HuH-7 (cell line): Measurements from ENCODE around the gene ZFYVE19.

Experiments
- DNase-seq: peaks from one replicate; pipeline ENCODE4 v3.0.0; 2011; ENCODE audit warnings: low spot score

Gene ZFYVE19

DNA sequence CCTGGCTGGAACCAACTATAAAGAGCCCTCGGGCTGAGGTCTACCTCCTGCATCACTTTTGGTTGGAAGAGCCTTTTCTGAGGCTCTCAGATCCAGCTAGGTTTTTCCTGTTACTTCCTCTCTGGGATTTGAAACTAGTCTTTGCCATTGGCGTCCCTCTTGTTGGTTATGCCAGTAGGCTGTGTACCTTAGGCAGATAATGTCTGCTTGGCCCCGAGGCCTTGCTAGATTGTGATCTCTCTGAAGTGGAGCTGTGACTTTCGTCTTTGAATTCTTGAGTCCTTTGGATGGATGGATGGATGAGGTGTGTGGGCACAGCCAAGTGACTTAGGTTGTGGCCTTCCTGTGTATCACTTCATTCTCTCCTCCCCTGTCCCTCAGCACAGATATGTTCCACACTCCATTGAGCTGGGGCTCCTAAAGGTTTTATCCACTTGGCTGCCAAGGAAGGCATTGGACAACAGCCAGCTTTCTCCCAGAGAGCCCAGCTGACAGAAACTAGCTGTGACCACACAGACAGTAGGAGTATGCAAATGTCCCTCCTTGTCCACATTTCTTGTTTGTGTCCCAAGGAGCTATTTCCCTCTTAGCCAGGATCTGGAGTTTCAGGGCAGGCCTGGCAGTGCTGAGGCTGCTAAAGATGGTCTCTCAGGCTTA lies 8.3 kb downstream of the ZFYVE19 start:
- no peak for DNase-seq

DNA sequence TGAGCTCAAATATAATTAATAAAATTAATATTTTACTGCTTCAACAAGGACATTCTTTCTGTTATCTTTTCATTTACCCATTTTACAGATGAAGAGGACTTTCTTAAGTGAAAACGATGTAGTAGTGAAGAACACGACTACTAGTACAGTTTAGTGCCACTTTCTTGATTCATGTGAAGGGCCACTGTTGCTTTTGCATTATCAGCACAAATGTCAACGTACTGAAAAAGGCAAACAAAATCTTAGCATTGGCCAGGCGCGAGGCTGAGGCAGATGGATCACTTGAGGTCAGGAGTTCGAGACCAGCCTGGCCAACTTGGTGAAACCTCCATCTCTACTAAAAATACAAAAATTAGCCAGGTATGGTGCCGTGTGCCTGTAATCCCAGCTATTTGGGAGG lies 12.2 kb downstream of the ZFYVE19 start:
- DNase-seq, result no peak

DNA sequence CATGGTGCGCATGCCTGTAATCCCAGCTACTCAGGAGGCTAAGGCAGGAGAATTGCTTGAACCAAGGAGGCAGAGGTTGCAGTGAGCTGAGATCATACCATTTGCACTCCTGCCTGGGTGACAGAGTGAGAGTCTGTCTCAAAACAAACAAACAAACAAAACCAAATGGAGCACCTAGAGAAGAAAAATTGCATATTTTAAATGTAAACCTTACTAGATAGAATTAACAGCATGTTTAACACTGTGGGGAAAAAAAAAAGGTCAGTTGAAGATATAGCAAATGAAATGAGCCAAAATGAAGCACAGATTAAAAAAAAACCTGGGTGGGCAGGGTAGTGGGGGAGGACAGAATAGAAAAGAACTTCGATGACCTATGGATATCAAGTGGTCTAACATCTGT lies 14.3 kb downstream of the ZFYVE19 start:
- no peak for DNase-seq

DNA sequence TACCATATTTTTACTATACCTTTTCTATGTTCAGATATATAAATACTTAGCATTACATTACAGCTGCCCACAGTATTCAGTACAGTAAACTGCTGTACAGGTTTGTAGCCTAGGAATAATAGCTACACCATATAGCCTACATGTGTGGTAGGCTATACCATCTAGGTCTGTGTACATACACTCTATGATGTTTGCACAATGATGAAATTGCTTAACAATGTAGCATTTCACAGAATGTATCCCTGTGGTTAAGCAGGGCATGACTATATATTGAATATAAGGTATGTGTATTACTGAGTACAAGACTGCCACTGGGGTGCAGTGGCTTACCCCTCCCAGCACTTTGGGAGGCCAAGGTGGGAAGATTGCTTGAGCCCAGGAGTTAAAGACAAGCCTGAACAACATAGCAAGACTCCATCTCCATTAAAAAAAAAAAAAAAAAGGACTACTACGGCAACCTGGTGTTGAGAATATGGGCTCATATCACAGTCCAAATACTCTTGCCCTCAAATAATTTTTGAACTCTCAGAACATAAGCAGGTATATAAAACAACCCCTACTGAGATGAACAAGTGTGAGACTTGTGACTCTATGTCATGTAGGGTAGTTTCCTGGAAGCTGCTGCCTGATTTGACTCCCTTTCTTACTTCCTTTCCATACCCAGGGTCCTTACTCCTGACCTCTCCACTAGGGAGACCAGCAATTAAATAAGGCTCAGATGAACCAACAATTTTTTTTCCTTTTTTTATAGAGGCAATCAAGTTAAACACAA lies 16.9 kb downstream of the ZFYVE19 start:
- DNase-seq, result no peak

DNA sequence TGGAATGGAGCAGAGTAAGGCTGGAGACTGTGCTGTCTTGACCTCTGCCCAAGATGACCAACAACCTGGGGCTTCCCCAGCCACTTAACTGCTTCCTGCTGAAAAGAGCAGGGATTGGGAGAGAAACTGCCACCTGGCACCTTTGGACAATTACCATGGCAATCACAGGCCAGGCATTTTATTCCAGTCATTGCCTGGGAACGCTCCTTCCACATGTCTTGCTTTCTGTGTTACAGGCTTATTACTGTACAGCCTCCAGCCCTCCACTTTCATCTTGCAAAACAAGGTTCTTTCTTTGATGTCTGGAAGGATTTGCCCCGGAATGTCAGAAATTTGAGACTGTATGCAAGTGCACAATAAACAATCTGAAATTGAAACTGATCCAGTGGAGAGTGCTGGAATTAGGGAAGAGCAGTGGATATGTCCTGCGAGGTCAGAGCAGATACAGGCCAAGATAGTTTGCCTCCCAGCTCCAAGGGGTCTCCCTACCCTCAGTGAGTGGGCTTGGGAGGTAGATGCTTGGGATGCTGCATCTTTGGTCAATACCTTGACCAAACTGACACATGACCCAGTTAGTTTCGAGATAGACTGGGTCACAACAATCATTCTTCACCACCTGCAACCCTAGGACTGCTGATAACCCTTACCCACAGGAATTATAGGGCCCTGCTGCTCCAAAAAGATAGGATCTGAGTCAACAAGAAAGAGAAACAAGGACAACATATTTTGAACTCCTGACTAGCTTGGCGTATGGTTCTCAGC lies 19.0 kb downstream of the ZFYVE19 start:
- no peak for DNase-seq

DNA sequence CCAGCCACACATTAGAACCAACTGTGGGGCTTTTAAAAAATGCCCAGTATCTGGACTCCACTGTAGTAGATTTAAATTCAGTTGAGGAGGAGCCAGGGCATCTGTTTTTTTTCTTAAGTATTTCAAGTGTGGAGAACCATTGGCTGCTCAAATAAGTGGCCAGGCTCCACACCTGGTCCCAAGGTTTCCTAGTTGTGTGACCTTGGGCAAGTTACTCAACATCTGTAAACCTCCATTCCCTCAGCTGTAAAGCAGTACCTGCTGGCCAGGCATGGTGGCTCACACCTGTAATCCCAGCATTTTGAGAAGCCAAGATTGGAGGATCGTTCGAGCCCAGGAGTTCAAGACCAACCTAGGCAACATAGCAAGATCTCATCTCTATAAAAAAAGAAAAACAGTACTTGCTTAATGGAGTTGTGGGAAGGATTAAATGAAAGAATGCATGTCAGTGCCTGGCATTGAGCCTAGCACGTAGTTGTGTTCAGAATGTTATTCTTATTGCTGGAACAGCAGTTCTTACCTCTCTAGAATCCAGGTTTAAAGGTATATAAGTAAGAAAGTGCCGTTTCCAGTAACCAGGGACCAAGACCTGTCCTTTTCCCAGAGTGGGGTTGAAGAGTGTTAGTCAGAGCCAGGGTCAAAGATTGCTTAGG lies 19.7 kb downstream of the ZFYVE19 start:
- DNase-seq, result no peak

DNA sequence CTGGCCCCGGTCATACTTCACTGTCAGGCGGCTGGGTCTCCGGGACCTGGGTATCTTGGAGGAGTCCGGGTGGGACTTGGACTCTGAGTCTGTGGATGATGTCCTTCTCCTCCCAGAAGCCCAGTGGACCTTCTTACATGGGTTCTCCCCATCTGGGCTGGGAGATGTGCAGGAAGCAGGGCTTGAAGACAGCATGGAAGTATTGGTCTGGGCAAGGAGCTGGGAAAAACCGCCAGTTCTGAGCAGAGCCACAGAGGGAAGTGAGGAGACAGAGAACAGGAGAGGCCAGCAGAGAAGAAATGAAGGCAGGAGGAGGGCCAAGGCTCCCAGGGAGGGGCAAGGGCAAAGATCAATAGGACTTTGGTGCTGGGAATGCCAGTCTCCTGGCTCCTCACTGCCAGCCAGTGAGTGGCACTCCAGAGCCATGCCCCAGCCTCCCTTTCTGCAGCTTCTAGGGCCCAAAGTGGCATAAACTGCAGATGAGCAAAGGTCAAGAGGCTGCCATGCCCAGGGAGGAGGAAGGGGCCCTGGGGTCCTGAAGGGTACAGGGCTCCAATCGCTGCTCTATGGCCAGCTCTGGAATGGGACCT lies 21.7 kb downstream of the ZFYVE19 start, which contains the start of gene PPP1R14D:
TSS of gene PPP1R14D (minus strand) at position 262 of the 590 bp plus-strand sequence. CDS start at position 195, 67 bp downstream.
- DNase-seq, result no peak

DNA sequence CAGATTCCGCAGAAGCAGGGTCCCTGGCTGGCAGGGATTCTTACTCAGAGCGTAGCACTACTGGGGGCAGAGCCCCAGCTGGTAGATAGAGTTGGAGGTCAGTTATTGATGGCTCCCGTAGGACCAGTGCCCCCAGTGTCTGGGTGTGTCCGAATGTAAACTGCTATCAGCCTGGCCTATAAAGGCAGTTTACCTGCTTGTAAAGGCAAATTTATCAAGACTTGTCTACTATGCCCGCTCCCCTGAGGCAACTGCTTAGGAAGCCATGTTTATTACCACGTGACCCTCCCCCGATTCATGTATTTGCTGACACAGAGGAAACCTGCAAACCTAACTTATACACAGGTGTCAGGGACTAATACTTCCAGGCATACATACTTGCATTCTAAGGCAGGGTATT lies 22.2 kb downstream of the ZFYVE19 start:
- DNase-seq, result no peak

DNA sequence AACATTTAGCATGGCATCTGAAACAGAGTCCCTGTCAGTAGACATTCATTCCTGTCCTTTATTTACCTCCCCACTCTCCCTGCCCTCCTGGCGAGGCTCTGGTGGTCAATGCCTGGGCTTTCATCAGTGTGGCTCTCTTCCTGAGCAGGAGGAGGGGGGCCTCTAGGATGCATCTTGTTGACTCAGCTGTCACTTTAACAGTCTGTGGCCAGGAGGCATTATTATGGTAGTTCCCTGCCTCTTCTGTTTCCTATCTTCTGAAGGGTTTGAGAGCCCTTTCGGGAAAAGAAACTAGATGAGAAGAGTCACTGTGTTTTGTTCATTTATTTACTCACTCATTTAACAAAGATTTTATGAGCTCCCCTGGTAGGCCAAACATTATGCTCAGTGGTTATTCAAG lies 24.0 kb downstream of the ZFYVE19 start:
- no peak for DNase-seq

DNA sequence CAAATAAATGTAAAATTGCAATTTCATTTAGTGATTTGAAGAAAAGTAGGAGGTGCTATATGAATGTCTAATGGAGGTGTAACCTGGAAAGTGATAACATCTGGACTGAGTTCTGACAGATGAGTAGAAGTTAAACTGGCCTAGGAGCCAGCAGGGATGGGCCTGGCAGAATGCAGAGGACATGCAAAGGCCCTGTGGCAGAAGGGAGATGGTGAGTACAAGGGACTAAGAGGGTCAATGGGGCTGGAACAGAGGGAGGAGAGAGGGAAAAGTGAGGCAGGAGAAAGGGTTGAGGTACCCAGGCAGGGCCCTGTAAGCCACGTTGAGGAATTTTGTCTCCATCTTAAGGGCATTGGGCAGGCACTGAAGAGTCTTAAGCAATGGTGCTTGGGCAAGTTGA lies 25.0 kb downstream of the ZFYVE19 start:
- no peak for DNase-seq

DNA sequence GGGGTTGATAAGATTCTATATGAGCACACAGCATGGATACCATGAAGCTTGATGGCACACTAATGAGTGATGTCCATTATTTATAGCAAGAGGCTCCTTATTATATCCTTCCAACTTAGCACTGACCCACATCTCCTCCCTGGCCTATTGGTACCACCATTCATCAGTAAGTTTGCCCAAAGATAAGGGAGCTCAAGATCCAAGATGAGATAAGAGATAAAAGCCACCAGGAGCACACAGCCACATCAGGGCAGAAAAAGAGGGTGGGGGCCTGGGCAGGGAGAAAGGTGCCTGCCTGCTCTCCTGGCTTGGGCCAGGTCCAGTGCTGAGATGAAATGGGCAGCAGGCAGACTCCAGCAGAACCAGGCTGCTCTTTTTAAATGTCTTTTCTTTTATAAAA lies 26.0 kb downstream of the ZFYVE19 start:
- no peak for DNase-seq

DNA sequence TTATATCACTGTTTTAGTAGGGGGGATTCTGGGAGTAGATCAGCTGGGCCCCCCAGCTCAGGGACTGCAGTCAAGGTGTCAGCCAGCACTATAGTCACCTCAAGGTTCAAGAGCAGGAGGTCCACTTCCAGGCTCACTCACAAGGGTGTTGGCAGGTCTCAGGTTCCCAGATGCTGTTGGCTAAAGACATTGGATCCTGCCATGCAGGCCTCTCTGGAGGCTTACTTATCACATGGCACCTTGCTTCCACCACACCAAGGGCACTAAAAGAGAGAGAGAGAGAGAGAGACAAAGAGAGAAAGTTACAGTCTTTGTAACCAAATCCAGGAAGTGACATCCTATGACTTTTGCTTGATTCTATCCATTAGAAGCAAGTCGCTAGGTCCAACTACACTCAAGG lies 29.1 kb downstream of the ZFYVE19 start:
- DNase-seq, result no peak

DNA sequence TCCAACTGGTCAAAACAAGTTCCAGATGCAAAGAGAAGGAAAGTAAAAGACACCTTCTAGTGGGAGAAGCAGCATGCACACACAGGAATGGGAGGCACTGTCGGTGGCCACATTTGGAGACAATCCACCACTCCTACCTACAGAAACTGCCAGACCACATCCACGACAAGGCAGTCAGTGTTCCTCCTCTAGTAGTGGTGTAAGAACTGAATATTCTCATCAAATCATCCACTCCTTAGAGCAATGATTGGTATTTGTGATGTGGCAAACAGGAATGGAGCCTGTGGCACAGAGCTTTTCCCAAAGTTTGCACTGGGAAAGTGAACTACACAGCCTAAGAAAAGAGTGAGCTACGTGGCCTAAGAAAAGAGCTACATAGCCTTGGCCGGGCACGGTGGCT lies 31.9 kb downstream of the ZFYVE19 start:
- no peak for DNase-seq

DNA sequence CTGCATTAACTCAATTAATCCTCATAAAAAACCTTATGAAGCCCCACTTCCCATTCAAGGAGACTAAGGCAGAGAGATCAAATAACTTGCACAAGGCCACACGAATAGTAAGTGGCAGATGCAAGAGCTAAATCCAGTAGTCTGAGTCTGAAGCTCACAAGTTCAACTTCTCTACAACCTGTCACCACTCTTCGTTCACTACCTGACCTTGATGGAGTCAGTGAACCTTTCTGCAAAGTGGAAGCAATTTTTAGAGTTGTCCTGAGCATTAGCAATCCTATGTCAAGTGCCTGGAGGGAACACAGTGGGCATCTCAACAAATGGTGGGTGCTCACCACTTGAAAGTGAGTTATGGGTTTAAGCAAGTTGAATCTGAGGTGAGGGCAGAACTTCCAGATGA lies 34.9 kb downstream of the ZFYVE19 start:
- DNase-seq, result no peak

DNA sequence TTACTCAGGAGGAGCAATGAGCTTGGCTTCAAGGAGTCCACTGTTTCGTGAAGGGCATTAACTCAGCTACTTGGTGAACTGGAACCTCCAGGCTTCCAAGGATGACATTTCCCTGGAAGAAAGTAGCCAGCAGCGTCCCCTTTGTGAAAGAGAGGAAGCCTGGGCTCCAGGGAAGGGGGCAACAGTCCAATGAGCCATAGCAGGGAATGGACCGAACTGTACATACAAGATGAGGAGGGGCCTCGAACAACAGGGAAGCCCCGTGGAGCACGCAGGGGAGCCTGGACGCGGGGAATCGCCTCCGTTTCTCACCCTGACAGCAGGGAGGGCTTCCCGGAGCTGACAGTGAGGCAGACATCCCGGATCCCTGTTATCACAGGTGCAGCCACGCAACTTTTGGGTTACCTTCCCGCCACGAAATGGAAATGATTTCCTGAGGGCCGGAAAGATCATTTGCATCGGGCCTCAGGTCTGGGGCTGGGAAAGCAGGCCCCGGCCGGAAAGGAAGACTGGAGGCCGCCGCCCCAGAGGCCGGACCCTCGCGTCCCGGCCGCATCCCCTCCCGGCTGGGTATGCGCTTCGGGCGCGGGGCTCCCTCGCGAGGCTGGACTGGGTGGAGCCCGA lies 36.5 kb downstream of the ZFYVE19 start:
- no peak for DNase-seq

DNA sequence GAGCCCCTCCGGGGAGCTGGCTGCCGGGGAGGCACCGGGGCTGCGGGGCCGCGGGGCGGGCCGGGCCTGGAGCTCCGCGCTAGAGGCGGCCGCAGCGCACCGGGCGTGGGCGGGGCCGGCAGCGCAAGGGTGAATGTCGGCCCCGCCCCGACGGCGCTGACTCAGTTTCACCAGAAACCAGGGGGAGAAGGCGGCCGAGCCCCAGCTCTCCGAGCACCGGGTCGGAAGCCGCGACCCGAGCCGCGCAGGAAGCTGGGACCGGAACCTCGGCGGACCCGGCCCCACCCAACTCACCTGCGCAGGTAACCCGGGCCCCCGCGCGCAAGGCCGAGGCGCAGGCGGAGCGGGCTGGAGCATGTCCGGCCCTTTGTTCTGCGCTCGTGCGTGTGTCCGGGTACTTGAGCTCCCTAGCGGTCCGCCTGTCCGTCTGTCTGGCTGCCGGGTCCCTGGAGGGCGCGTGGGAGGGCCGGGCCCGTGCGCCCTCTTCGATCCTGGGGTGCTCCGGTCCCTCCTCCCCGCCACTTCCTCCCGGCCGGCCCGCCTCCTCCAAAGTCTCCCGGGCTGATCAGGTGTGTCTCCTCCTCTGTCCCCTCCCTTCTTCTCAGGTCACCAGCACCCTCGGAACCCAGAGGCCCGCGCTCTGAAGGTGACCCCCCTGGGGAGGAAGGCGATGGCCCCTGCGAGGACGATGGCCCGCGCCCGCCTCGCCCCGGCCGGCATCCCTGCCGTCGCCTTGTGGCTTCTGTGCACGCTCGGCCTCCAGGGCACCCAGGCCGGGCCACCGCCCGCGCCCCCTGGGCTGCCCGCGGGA lies 37.2 kb downstream of the ZFYVE19 start, which contains the start of gene SPINT1:
TSS of gene SPINT1 (plus strand) at position 164 of the 811 bp plus-strand sequence. CDS start at position 671, 507 bp downstream.
- DNase-seq, result no peak

DNA sequence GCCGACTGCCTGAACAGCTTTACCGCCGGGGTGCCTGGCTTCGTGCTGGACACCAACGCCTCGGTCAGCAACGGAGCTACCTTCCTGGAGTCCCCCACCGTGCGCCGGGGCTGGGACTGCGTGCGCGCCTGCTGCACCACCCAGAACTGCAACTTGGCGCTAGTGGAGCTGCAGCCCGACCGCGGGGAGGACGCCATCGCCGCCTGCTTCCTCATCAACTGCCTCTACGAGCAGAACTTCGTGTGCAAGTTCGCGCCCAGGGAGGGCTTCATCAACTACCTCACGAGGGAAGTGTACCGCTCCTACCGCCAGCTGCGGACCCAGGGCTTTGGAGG lies 37.8 kb downstream of the ZFYVE19 start:
- DNase-seq, result no peak

DNA sequence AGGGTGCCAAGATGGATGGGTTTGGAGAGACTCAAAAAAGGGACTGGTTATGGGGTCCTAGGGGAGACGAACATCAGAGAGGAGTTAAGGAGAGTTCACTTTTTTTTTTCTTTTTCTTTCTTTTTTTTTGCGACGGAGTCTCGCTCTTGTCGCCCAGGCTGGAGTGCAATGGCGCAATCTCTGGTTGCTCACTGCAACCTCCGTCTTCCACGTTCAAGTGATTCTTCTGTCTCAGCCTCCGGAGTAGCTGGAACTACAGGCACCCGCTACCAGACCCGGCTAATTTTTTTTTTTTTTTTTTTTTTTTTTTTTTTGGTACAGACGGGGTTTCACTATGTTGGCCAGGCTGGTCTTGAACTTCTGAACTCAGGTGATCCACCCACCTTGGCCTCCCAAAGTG lies 38.1 kb downstream of the ZFYVE19 start:
- DNase-seq, result no peak

DNA sequence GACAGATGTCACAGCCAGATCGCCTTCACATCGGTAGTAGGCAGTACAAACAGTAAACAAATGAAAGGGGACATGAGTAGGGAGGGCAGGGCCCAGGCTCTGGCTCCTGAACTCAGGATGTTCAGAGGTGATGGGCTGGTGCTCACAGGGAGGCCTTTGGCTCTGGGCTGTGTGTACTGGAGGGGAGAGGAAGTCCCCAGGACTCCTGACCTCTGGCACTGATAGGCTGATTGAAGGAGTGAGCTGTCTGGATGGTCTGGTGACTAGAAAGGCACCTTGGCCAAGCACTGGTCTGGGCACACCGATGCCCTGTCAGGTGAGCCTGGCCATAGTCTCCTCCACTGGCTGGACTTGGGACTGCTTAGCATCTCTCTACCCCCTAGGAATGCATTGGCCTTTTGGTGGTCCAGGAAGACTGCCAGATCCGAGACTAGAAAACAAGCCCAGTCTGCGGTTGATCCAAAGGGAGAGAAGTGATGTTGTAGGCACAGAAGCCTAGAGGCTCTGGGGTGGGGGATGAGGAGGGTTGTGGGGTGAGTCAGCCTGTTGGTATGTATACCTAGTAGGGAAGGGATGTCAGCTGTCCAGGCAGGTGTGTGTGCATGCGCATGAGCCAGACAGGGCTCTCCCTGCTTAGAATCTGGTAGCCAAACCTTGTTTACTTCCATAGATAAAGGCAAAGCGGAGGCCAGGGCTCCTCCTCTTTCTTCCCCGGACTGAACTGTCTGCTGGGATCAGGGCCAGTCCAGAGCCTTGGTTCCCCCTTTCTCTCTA lies 38.8 kb downstream of the ZFYVE19 start:
- no peak for DNase-seq

DNA sequence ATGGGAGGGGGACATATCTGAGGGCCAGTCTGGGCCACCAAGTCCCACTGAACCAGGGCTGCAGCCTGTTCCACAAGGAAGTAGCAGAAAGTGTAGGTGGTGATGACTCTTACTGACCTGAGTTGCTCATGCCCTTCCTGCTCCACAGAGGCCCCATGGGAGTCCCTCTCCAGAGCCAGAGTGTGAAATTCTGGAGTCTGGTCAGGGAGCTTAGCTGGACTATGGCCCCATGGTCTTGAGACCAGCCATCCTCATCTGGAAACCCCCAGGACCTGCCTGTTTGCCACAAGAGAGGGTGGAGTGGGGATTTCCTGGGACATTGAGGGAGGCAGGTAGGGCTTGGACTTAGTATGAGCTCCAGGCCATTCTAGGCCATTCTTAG lies 39.9 kb downstream of the ZFYVE19 start:
- DNase-seq, result no peak
